GM19397 (cell line): Measurements from ENCODE around the gene POMZP3.
"Not testable (repeated sequence)": the region's sequence is repeated elsewhere in the genome, so short reads cannot be mapped to it uniquely, and the experiment has no call there.

Experiments used
- ATAC-seq: cut with Tn5 transposase; IDR thresholded peaks from one replicate; pipeline ENCODE4 v1.9.1; 2021; ENCODE audit warnings: mild to moderate bottlenecking, moderate library complexity; ENCODE audit not compliant: unreplicated experiment

POMZP3 gene

GRCh38 chr7:76626989-76627642, at the start of gene POMZP3:
Gene POMZP3, minus strand, starts transcription at chr7:76627279. Its CDS starts 1,215 bp downstream, at chr7:76626064.
- peak; percentile 95 for ATAC-seq

GRCh38 chr7:76675783-76676182, 48.7 kb upstream of the POMZP3 start:
- not testable (repeated sequence) for ATAC-seq

- not testable (repeated sequence) for ATAC-seq
Measured at GRCh38 chr7:76673346-76673745, 46.3 kb upstream of the POMZP3 start.

- ATAC-seq = not testable (repeated sequence)
Measured at GRCh38 chr7:76659212-76659611, 32.1 kb upstream of the POMZP3 start.

GRCh38 chr7:76656425-76656824, 29.3 kb upstream of the POMZP3 start:
- ATAC-seq = not testable (repeated sequence)

GRCh38 chr7:76642620-76643019, 15.5 kb upstream of the POMZP3 start:
- not testable (repeated sequence) for ATAC-seq

GRCh38 chr7:76637061-76637691, 10.1 kb upstream of the POMZP3 start:
- peak; percentile 85 for ATAC-seq

- ATAC-seq = peak; percentile 43
Measured at GRCh38 chr7:76626581-76626980, 498 bp downstream of the POMZP3 start.

GRCh38 chr7:76619439-76620190, 7.5 kb downstream of the POMZP3 start:
- not testable (repeated sequence) for ATAC-seq

- not testable (repeated sequence) for ATAC-seq
Measured at GRCh38 chr7:76613783-76614182, 13.3 kb downstream of the POMZP3 start.

GRCh38 chr7:76612232-76612631, 14.8 kb downstream of the POMZP3 start:
- ATAC-seq = not testable (repeated sequence)

- ATAC-seq = not testable (repeated sequence)
Measured at GRCh38 chr7:76609864-76610263, 17.2 kb downstream of the POMZP3 start.

- ATAC-seq = not testable (repeated sequence)
Measured at GRCh38 chr7:76608469-76608868, 18.6 kb downstream of the POMZP3 start.

- peak; percentile 91 for ATAC-seq
Measured at GRCh38 chr7:76606027-76606426, 21.1 kb downstream of the POMZP3 start.

- ATAC-seq = not testable (repeated sequence)
Measured at GRCh38 chr7:76600650-76601049, 26.4 kb downstream of the POMZP3 start.

GRCh38 chr7:76600116-76600482, 27.0 kb downstream of the POMZP3 start:
- not testable (repeated sequence) for ATAC-seq

- ATAC-seq = not testable (repeated sequence)
Measured at GRCh38 chr7:76598590-76599264, 28.4 kb downstream of the POMZP3 start.

- not testable (repeated sequence) for ATAC-seq
Measured at GRCh38 chr7:76597288-76597687, 29.8 kb downstream of the POMZP3 start.

GRCh38 chr7:76592694-76593093, 34.4 kb downstream of the POMZP3 start:
- not testable (repeated sequence) for ATAC-seq

- ATAC-seq = peak; percentile 69
Measured at GRCh38 chr7:76591602-76592304, 35.3 kb downstream of the POMZP3 start.
